ENCODE measurements around the gene FAM234B. TPM values are rescaled to one million over a fixed set of nuclear protein-coding genes. Genes with fewer than 3 reads are reported as not detected.

The FAM234B gene
- polyA plus RNA-seq, 1 donor (not counting 4 experiments of a cell fraction or from before 2014, with no cell fraction given): 4.5 TPM

DNA sequence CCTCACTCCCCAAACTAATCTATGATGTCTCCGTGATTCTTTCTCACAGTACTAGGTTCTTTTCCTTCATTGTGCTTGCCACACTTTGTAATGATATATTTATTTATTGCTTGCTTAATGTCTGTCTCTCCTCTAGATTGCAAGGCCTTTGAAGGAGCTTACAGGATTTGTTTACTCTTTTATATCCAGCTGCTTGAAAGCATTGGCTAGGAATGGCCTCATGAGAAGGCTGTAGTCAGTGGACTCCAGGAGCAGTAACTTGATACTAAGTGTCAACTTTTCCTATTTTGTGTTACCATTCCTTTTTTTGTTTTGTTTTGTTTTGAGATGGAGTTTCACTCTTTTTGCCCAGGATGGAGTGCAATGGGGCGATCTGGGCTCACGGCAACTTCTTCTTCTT, 7.3 kb upstream of the FAM234B start:
- Histone ChIP-seq H3K4me2 (ENCODE audit: control insufficient read depth, extremely low read depth, insufficient read depth, low read depth, low read length) (no peak overlapping the region), H3K9ac (ENCODE audit: control insufficient read depth, extremely low read depth, insufficient read depth, low read length) (no peak overlapping the region), H3K79me2 (ENCODE audit: control insufficient read depth, insufficient read depth, low read length) (no peaks in the 10 kb centered on the region), H2AFZ (ENCODE audit: control insufficient read depth, low read length) (no peak overlapping the region), H3K4me3 (ENCODE audit: control insufficient read depth in 2 of 3, extremely low read depth in 1 of 3, insufficient read depth in 2 of 3, low read depth in 1 of 3, low read length in 3 of 3) (no peak overlapping the region), H3K36me3 (ENCODE audit: control insufficient read depth in 2 of 2, extremely low read depth in 1 of 2, insufficient read depth in 2 of 2, low read length in 2 of 2) (no peaks in the 10 kb centered on the region), H3K4me1 (ENCODE audit: control insufficient read depth, extremely low read depth, insufficient read depth, low read length) (peaks cover 6% of the 10 kb centered on the region), H3K9me1 (ENCODE audit: control insufficient read depth, extremely low read depth, insufficient read depth, low read length) (no peaks in the 10 kb centered on the region), H3K9me3 (ENCODE audit: control insufficient read depth, low read depth, low read length) (no peaks in the 10 kb centered on the region), H4K20me1 (ENCODE audit: control insufficient read depth, extremely low read depth, insufficient read depth, low read length) (no peaks in the 10 kb centered on the region), H3K27ac (ENCODE audit: control insufficient read depth, insufficient read depth, low read length) (no peak overlapping the region), H3K27me3 (ENCODE audit: control insufficient read depth, extremely low read depth, insufficient read depth, low read length) (no peaks in the 10 kb centered on the region)
- no peak for DNase-seq (ENCODE audit: low read depth, low spot score)
- dilution Hi-C loops (cut with MboI; ENCODE audit: extremely low pct_ligation_motif_present, low sequenced_read_pairs): no loop called here
- TF ChIP-seq, protein P1, sequence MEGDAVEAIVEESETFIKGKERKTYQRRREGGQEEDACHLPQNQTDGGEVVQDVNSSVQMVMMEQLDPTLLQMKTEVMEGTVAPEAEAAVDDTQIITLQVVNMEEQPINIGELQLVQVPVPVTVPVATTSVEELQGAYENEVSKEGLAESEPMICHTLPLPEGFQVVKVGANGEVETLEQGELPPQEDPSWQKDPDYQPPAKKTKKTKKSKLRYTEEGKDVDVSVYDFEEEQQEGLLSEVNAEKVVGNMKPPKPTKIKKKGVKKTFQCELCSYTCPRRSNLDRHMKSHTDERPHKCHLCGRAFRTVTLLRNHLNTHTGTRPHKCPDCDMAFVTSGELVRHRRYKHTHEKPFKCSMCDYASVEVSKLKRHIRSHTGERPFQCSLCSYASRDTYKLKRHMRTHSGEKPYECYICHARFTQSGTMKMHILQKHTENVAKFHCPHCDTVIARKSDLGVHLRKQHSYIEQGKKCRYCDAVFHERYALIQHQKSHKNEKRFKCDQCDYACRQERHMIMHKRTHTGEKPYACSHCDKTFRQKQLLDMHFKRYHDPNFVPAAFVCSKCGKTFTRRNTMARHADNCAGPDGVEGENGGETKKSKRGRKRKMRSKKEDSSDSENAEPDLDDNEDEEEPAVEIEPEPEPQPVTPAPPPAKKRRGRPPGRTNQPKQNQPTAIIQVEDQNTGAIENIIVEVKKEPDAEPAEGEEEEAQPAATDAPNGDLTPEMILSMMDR (optimal IDR thresholded peaks at IDR 0.05 in 1 of 3, IDR thresholded peaks at IDR 0.05 in 1 of 3, conservative IDR thresholded peaks at IDR 0.05 in 1 of 3; ENCODE audit: extremely low read depth in 1 of 3, insufficient read depth in 2 of 3, low read length in 3 of 3): no peak
- TF ChIP-seq EZH2 (IDR thresholded peaks at IDR 0.05; ENCODE audit: low read length): no peak
- no peak for FAIRE-seq

DNA sequence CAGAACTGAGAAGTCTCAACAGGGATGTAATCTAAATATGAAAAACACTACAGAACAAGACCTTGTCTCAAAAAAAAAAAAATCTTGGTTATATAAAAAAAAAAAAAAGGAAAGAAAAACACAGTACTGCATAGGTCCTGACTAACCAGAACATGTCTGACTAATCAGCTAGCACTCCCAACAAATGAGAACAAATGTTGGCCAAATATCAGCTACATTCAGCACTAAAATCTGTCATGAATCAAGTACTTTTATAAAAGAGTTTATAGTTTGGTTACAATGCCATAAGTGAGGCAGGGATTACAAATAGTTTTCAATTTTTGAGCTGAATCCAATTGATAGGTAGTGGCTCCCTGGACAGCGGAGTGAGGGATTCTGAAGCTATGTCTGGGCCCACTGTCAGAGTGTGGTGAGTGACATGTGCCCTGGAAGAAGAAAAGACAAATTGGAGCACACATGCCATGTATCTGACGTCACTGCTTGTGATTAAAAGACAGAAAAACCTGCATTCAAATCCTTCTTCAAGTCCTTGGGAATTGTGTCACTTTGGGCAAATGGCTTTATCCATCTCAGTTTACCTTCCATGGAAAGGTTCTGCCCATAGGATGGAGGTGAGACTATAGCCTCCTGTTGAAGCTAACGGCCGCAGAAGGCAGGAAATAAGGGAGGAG, 5.6 kb upstream of the FAM234B start:
- peaks cover 7% of the 10 kb centered on the region for H3K4me1 ChIP-seq (ENCODE audit: control insufficient read depth, extremely low read depth, insufficient read depth, low read length)
- H3K9ac ChIP-seq (ENCODE audit: control insufficient read depth, extremely low read depth, insufficient read depth, low read length): no peak overlapping the region
- no peaks in the 10 kb centered on the region for H3K9me3 ChIP-seq (ENCODE audit: control insufficient read depth, low read depth, low read length)
- DNase-seq (ENCODE audit: low read depth, low spot score): no peak
- FAIRE-seq: no peak
- no peaks in the 10 kb centered on the region for H3K36me3 ChIP-seq (ENCODE audit: control insufficient read depth in 2 of 2, extremely low read depth in 1 of 2, insufficient read depth in 2 of 2, low read length in 2 of 2)
- H3K4me3 ChIP-seq (ENCODE audit: control insufficient read depth in 2 of 3, extremely low read depth in 1 of 3, insufficient read depth in 2 of 3, low read depth in 1 of 3, low read length in 3 of 3): no peak overlapping the region
- no peaks in the 10 kb centered on the region for H4K20me1 ChIP-seq (ENCODE audit: control insufficient read depth, extremely low read depth, insufficient read depth, low read length)
- no peak overlapping the region for H2AFZ ChIP-seq (ENCODE audit: control insufficient read depth, low read length)
- H3K4me2 ChIP-seq (ENCODE audit: control insufficient read depth, extremely low read depth, insufficient read depth, low read depth, low read length): no peak overlapping the region
- H3K27me3 ChIP-seq (ENCODE audit: control insufficient read depth, extremely low read depth, insufficient read depth, low read length): no peaks in the 10 kb centered on the region
- H3K9me1 ChIP-seq (ENCODE audit: control insufficient read depth, extremely low read depth, insufficient read depth, low read length): no peaks in the 10 kb centered on the region
- TF ChIP-seq, protein P1 (optimal IDR thresholded peaks at IDR 0.05 in 1 of 3, IDR thresholded peaks at IDR 0.05 in 1 of 3, conservative IDR thresholded peaks at IDR 0.05 in 1 of 3; ENCODE audit: extremely low read depth in 1 of 3, insufficient read depth in 2 of 3, low read length in 3 of 3): no peak
- TF ChIP-seq EZH2 (IDR thresholded peaks at IDR 0.05; ENCODE audit: low read length): no peak
- dilution Hi-C loops (cut with MboI; ENCODE audit: extremely low pct_ligation_motif_present, low sequenced_read_pairs): no loop called here
- H3K27ac ChIP-seq (ENCODE audit: control insufficient read depth, insufficient read depth, low read length): no peak overlapping the region
- H3K79me2 ChIP-seq (ENCODE audit: control insufficient read depth, insufficient read depth, low read length): no peaks in the 10 kb centered on the region
